ENCODE data around the gene POLR1A.

The POLR1A gene

DNA sequence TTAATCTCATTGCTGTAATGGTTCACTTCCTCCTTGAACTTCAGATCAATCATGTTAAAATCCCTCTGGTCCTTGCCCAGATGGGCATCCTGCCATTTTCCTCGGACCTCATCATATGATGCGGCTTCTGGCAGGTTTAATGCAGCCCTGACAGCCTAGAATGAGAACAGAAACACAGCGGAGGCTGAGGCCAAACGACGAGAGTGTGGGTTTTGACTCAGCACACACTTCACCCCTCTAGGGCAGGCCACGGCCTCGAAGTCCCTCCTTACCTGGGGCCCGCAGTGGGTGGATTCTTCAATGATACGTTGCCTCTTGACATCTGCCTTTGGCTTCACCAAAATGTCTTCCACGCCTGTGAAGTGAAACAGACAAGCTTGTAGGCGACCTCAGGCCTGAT, 56.8 kb downstream of the POLR1A start:
- no peak overlapping the region for H3K4me3 ChIP-seq (ENCODE audit: control insufficient read depth, low read depth, low read length)
- TF ChIP-seq, protein P1, sequence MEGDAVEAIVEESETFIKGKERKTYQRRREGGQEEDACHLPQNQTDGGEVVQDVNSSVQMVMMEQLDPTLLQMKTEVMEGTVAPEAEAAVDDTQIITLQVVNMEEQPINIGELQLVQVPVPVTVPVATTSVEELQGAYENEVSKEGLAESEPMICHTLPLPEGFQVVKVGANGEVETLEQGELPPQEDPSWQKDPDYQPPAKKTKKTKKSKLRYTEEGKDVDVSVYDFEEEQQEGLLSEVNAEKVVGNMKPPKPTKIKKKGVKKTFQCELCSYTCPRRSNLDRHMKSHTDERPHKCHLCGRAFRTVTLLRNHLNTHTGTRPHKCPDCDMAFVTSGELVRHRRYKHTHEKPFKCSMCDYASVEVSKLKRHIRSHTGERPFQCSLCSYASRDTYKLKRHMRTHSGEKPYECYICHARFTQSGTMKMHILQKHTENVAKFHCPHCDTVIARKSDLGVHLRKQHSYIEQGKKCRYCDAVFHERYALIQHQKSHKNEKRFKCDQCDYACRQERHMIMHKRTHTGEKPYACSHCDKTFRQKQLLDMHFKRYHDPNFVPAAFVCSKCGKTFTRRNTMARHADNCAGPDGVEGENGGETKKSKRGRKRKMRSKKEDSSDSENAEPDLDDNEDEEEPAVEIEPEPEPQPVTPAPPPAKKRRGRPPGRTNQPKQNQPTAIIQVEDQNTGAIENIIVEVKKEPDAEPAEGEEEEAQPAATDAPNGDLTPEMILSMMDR (IDR thresholded peaks at IDR 0.05; ENCODE audit: control insufficient read depth, insufficient read depth, low read depth, low read length, missing control alignments), result no peak
- no peak for DNase-seq (ENCODE audit: low read depth)

GRCh38 chr2:86048383-86048701, 57.3 kb downstream of the POLR1A start:
- no peak for DNase-seq (ENCODE audit: low read depth)
- no peak overlapping the region for H3K4me3 ChIP-seq (ENCODE audit: control insufficient read depth, low read depth, low read length)
- TF ChIP-seq, protein P1 (IDR thresholded peaks at IDR 0.05; ENCODE audit: control insufficient read depth, insufficient read depth, low read depth, low read length, missing control alignments), result no peak

- TF ChIP-seq, protein P1 (IDR thresholded peaks at IDR 0.05; ENCODE audit: control insufficient read depth, insufficient read depth, low read depth, low read length, missing control alignments), result no peak
- no peak overlapping the region for H3K4me3 ChIP-seq (ENCODE audit: control insufficient read depth, low read depth, low read length)
- no peak for DNase-seq (ENCODE audit: low read depth)
These were observed 57.9 kb downstream of the POLR1A start for GRCh38 chr2:86047575-86048382.

DNA sequence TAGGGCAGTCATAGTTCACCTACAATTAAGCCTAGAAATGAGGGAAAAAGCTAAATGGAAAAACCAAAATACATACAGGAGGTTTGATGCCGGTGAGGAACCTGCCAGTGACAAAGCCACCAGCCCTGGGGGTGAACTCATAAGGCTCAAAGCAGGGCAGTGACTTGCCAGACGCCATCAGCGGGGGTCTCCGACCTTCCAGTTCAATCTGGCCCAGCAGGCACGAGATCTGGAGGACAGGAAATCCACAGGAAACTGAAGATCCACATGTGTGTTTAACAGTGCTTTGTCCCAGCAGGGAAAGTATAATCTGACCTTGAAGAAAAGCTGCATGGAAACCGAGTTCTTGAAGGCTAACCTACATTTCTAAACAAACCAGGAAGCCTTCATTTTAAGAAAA, 60.1 kb downstream of the POLR1A start:
- TF ChIP-seq, protein P1 (IDR thresholded peaks at IDR 0.05; ENCODE audit: control insufficient read depth, insufficient read depth, low read depth, low read length, missing control alignments), result no peak
- H3K4me3 ChIP-seq (ENCODE audit: control insufficient read depth, low read depth, low read length), result no peak overlapping the region
- no peak for DNase-seq (ENCODE audit: low read depth)

DNA sequence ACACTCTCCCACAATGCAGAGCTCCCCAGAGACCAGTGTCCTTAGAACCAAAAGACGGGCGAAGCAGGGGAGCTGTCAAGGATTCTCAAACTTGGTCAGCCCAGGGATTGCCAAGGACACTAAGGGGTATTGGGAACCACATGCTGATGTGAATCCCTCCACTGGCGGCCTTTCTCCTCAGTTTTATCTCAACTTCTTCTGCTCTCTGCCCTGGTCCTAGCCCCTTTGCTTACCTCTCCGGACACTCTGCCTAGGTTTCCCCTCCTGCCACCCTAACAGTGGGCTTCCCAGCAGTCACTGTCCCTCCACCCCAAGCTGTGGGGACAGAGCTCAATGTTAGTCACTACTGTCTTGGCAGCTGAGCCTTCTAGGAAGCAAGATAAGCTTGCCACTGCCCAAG, 61.1 kb downstream of the POLR1A start:
- H3K4me3 ChIP-seq (ENCODE audit: control insufficient read depth, low read depth, low read length), result no peak overlapping the region
- TF ChIP-seq, protein P1 (IDR thresholded peaks at IDR 0.05; ENCODE audit: control insufficient read depth, insufficient read depth, low read depth, low read length, missing control alignments), result no peak
- DNase-seq (ENCODE audit: low read depth), result no peak

DNA sequence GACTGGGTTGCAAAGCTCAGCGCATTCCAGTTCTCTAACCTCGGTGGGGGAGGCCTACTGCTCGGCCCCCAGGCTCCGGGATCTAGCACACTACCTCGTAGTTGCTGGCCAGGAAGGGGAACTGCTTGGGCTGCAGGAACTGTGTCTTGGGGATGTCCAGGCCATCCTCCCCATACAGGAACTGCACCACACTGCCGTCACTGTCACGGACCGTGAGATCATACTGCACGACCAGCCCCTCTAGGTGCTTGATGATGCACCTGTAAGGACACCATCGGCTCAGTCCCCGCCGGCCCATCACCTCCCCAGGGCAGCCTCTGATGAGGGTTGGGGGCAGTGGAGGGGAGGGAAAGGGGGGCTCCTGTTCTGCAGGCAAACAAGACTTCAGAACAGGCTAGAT, 61.6 kb downstream of the POLR1A start:
- TF ChIP-seq, protein P1 (IDR thresholded peaks at IDR 0.05; ENCODE audit: control insufficient read depth, insufficient read depth, low read depth, low read length, missing control alignments), result no peak
- DNase-seq (ENCODE audit: low read depth), result no peak

More for the DNA sequence above, 61.6 kb downstream of the POLR1A start:
- no peak overlapping the region for H3K4me3 ChIP-seq (ENCODE audit: control insufficient read depth, low read depth, low read length)

Data from AG09309 (cell line).